ENCODE data around the gene MUS81.

GRCh38 chr11:65900125-65900898, 40.1 kb downstream of the MUS81 start, which contains the start of gene FOSL1:
- TF ChIP-seq CTCF (conservative IDR thresholded peaks at IDR 0.05; ENCODE audit: low read depth, low read length) (no peak), MAZ (IDR thresholded peaks at IDR 0.05; ENCODE audit: borderline replicate concordance, low read depth, low read length) (peak; percentile 92; the same call in 1 of the 2 replicates), POLR2A (IDR thresholded peaks at IDR 0.05; ENCODE audit: low read depth, low read length) (peak; percentile 99), SMC3 (IDR thresholded peaks at IDR 0.05; ENCODE audit: low read depth, low read length) (no peak), RAD21 (IDR thresholded peaks at IDR 0.05; ENCODE audit: low read length) (0 out of 2 replicates have a peak, but pooled peaks have one; percentile 1)

Measured in IMR-90 (cell line).